ENCODE data around the gene C14orf93.

Gene C14orf93

GRCh38 chr14:23047751-23048693 lies 38.1 kb upstream of the C14orf93 start:
- Histone ChIP-seq H3K4me1 (ENCODE audit: low read length) (no peaks in the 10 kb centered on the region), H2AFZ (ENCODE audit: low read depth, low read length) (no peak overlapping the region), H3K79me2 (ENCODE audit: low read length) (no peaks in the 10 kb centered on the region), H3K9ac (ENCODE audit: low read length) (no peak overlapping the region), H3K9me3 (ENCODE audit: insufficient read depth, low read length) (no peaks in the 10 kb centered on the region), H3K36me3 (replicated peaks; ENCODE audit: low read depth, low read length) (no peaks in the 10 kb centered on the region), H3K4me3 (ENCODE audit: low read length) (no peak overlapping the region), H4K20me1 (ENCODE audit: insufficient read depth, low read length) (no peaks in the 10 kb centered on the region), H3K27ac (ENCODE audit: low read length) (no peak overlapping the region), H3K4me2 (ENCODE audit: low read length) (no peak overlapping the region), H3K27me3 (ENCODE audit: low read depth, low read length) (no peaks in the 10 kb centered on the region)
- TF ChIP-seq EZH2phosphoT487 (IDR thresholded peaks at IDR 0.05; ENCODE audit: low read depth): no peak
- TF ChIP-seq, protein P1, sequence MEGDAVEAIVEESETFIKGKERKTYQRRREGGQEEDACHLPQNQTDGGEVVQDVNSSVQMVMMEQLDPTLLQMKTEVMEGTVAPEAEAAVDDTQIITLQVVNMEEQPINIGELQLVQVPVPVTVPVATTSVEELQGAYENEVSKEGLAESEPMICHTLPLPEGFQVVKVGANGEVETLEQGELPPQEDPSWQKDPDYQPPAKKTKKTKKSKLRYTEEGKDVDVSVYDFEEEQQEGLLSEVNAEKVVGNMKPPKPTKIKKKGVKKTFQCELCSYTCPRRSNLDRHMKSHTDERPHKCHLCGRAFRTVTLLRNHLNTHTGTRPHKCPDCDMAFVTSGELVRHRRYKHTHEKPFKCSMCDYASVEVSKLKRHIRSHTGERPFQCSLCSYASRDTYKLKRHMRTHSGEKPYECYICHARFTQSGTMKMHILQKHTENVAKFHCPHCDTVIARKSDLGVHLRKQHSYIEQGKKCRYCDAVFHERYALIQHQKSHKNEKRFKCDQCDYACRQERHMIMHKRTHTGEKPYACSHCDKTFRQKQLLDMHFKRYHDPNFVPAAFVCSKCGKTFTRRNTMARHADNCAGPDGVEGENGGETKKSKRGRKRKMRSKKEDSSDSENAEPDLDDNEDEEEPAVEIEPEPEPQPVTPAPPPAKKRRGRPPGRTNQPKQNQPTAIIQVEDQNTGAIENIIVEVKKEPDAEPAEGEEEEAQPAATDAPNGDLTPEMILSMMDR (IDR thresholded peaks at IDR 0.05; ENCODE audit: low read depth, low read length): no peak

DNA sequence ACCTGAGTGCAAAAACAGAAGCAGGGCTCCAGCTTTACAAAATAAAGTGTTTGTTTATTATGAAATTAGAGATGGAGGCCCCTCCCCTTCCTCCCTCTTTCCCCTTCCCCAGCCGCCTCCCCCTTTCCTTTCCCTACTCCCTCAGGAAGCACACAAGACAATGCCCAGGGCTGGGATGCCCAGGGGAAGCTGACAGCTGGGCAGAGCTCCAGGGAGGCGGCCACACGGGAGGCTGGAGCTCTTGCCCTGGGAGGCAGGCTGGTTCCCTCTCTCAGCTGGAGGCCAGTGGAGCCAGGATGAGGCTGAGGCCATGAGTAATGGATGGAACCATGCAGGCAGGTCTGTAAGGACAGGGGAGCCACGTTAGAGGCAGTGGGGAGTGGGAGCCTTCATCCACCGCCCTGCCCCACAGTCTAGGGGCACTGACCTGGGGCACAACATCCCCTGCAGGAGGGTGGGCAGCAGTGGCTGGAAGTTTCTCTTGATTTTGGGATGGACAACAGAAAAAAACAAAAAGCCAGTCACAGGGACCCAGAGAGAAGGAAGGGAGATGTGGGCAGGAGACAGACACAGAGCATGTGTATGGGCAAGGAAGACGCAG lies 37.2 kb upstream of the C14orf93 start:
- H3K9ac ChIP-seq (ENCODE audit: low read length): no peak overlapping the region
- H3K36me3 ChIP-seq (replicated peaks; ENCODE audit: low read depth, low read length): no peaks in the 10 kb centered on the region
- TF ChIP-seq, protein P1 (IDR thresholded peaks at IDR 0.05; ENCODE audit: low read depth, low read length): no peak
- no peak for TF ChIP-seq EZH2phosphoT487 (IDR thresholded peaks at IDR 0.05; ENCODE audit: low read depth)
- no peaks in the 10 kb centered on the region for H4K20me1 ChIP-seq (ENCODE audit: insufficient read depth, low read length)
- H3K9me3 ChIP-seq (ENCODE audit: insufficient read depth, low read length): no peaks in the 10 kb centered on the region
- H3K79me2 ChIP-seq (ENCODE audit: low read length): no peaks in the 10 kb centered on the region
- H3K4me3 ChIP-seq (ENCODE audit: low read length): no peak overlapping the region
- H2AFZ ChIP-seq (ENCODE audit: low read depth, low read length): no peak overlapping the region
- no peak overlapping the region for H3K4me2 ChIP-seq (ENCODE audit: low read length)
- no peaks in the 10 kb centered on the region for H3K27me3 ChIP-seq (ENCODE audit: low read depth, low read length)
- H3K4me1 ChIP-seq (ENCODE audit: low read length): no peaks in the 10 kb centered on the region
- H3K27ac ChIP-seq (ENCODE audit: low read length): no peak overlapping the region

DNA sequence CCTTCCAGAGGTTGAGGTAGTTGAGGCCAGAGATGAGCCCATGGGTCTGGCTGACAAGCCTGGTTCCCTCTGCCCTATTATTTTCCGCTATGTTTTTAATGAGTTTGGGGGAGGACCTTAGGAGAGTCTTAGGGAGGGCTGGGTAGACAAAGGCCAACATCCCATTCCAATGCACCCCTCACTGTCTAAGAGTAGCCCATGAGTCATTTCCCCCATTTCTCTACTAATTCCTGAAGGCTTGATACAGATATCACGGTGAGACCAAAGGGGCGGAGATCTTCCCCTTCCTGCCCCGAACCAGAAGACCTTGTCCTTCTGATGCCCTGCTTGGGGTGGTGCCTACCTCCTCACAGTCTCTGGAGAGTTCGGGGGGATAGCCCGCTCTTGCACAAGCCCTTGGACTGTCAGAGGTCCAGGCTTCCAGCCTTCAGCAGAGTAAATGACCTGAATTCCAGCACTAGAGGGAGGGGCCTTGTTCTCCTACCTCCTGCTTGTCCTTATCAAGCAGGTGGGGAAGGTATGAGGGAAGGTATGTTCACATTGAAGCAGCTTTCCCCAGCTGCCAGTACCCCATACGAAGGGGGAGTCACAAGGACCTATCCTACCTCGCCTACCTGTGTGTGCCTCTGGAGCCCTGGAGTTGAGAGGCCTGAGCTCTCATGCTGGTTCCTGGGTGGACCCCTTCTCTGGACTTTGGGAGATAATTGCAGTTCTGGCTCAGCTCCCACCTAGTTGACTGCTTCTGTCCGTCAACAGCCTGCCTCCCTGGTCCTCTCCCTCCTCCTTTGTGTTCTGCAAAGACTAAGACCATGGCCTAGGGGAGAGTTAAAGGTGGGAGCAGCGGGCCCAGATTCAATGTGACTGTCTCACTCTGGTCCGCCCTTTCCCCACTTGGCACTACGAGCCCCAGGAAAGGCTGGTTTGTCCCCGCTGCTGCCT lies 35.7 kb upstream of the C14orf93 start:
- no peak overlapping the region for H3K4me2 ChIP-seq (ENCODE audit: low read length)
- no peaks in the 10 kb centered on the region for H3K27me3 ChIP-seq (ENCODE audit: low read depth, low read length)
- H4K20me1 ChIP-seq (ENCODE audit: insufficient read depth, low read length): no peaks in the 10 kb centered on the region
- no peak overlapping the region for H3K27ac ChIP-seq (ENCODE audit: low read length)
- H3K79me2 ChIP-seq (ENCODE audit: low read length): no peaks in the 10 kb centered on the region
- H3K9ac ChIP-seq (ENCODE audit: low read length): no peak overlapping the region
- no peak overlapping the region for H2AFZ ChIP-seq (ENCODE audit: low read depth, low read length)
- TF ChIP-seq, protein P1 (IDR thresholded peaks at IDR 0.05; ENCODE audit: low read depth, low read length): no peak
- no peak for TF ChIP-seq EZH2phosphoT487 (IDR thresholded peaks at IDR 0.05; ENCODE audit: low read depth)
- no peaks in the 10 kb centered on the region for H3K4me1 ChIP-seq (ENCODE audit: low read length)
- H3K4me3 ChIP-seq (ENCODE audit: low read length): no peak overlapping the region
- no peaks in the 10 kb centered on the region for H3K36me3 ChIP-seq (replicated peaks; ENCODE audit: low read depth, low read length)
- no peaks in the 10 kb centered on the region for H3K9me3 ChIP-seq (ENCODE audit: insufficient read depth, low read length)

Data from OCI-LY3 (cell line).